HEK293 (cell line): ENCODE data around the gene GSN.

Experiments
- CTCF ChIA-PET: fragments of 350-600 bp; formaldehyde crosslinking; extraction: SDS; loops from one replicate; lab custom pipeline; 2021; ENCODE audit warnings: antibody characterized with exemption; lab: Yijun Ruan, JAX
- POLR2A ChIA-PET: fragments of 300-600 bp; formaldehyde crosslinking; extraction: SDS; loops from one replicate; lab custom pipeline; 2020; ENCODE audit warnings: antibody characterized with exemption, inconsistent platforms; lab: Yijun Ruan, JAX
- H3K27ac ChIP-seq: fragments of 200-500 bp; sonication (Bioruptor generic); 2 replicates; pipeline ENCODE4 v1.5.1; 2014; ENCODE audit warnings: low read depth, low read length, control low read depth, inconsistent platforms; ENCODE audit errors: extremely low read depth
- H3K36me3 ChIP-seq, 2 experiments: fragments of 200-500 bp in 1 of 2; sonication (Bioruptor generic) in 1 of 2; 1 replicate in 1 of 2; 2 replicates in 1 of 2; pipeline ENCODE4 v1.5.1; 2014 to 2017; ENCODE audit warnings: inconsistent platforms in 2 of 2, low read length in 2 of 2; ENCODE audit not compliant: control insufficient read depth in 2 of 2, insufficient read depth in 1 of 2
- H3K4me1 ChIP-seq: fragments of 200-500 bp; sonication (Bioruptor generic); 2 replicates; pipeline ENCODE4 v1.5.1; 2014; ENCODE audit warnings: mild to moderate bottlenecking, low read length, inconsistent platforms; ENCODE audit not compliant: control insufficient read depth, insufficient read depth
- H3K4me3 ChIP-seq: 2 replicates; pipeline ENCODE4 v1.5.1; 2011; ENCODE audit warnings: low read depth, mild to moderate bottlenecking, control low read depth, low read length, moderate library complexity
- H3K9me3 ChIP-seq: fragments of 200-500 bp; sonication (Bioruptor generic); 2 replicates; pipeline ENCODE4 v1.5.1; 2014; ENCODE audit warnings: low read depth, low read length, inconsistent platforms; ENCODE audit not compliant: control insufficient read depth, insufficient read depth
- EGR2 ChIP-seq: fragments of 450-650 bp; formaldehyde crosslinking; IDR thresholded peaks from 2 replicates; pipeline ENCODE4 v1.5.1; 2016; ENCODE audit warnings: low read depth, missing biosample characterization, missing genetic modification characterization
- HOXC10 ChIP-seq: sonication (generic); formaldehyde crosslinking; IDR thresholded peaks from 2 replicates; pipeline ENCODE4 v1.8.1; 2023; ENCODE audit warnings: mild to moderate bottlenecking, missing genetic modification reagents
- IKZF3 ChIP-seq: fragments of 450-650 bp; IDR thresholded peaks from 2 replicates; pipeline ENCODE4 v1.5.0; 2018; ENCODE audit warnings: missing biosample characterization, mild to moderate bottlenecking, missing genetic modification characterization, moderate library complexity
- MZF1 ChIP-seq: fragments of 450-650 bp; formaldehyde crosslinking; IDR thresholded peaks from 2 replicates; pipeline ENCODE4 v1.5.1; 2017; ENCODE audit warnings: missing biosample characterization, missing genetic modification characterization, borderline replicate concordance
- OSR2 ChIP-seq: fragments of 450-650 bp; formaldehyde crosslinking; IDR thresholded peaks from 2 replicates; pipeline ENCODE4 v1.5.1; 2016; ENCODE audit warnings: missing biosample characterization, missing genetic modification characterization
- PRDM1 ChIP-seq: fragments of 450-650 bp; formaldehyde crosslinking; IDR thresholded peaks from 2 replicates; pipeline ENCODE4; 2016; ENCODE audit warnings: missing biosample characterization, missing genetic modification characterization
- SP2 ChIP-seq: fragments of 450-650 bp; formaldehyde crosslinking; IDR thresholded peaks from 2 replicates; pipeline ENCODE4 v1.5.1; 2016; ENCODE audit warnings: missing biosample characterization, missing genetic modification characterization
- TCF7L2 ChIP-seq: IDR thresholded peaks from 2 replicates; pipeline ENCODE4 v1.6.1; 2011; ENCODE audit warnings: low read depth, mild to moderate bottlenecking, inconsistent platforms, low read length, moderate library complexity, borderline replicate concordance
- ZFHX2 ChIP-seq: fragments of 450-650 bp; formaldehyde crosslinking; conservative IDR thresholded peaks from 2 replicates; pipeline ENCODE4 v1.5.1; 2016; ENCODE audit warnings: missing biosample characterization, missing genetic modification characterization
- ZNF10 ChIP-seq: fragments of 450-650 bp; formaldehyde crosslinking; IDR thresholded peaks from 2 replicates; pipeline ENCODE4 v1.5.1; 2017; ENCODE audit warnings: missing biosample characterization, missing genetic modification characterization
- ZNF16 ChIP-seq: fragments of 450-650 bp; formaldehyde crosslinking; IDR thresholded peaks from 2 replicates; pipeline ENCODE4 v1.5.1; 2016; ENCODE audit warnings: low read depth, missing biosample characterization, missing genetic modification characterization
- ZNF169 ChIP-seq: fragments of 450-650 bp; formaldehyde crosslinking; IDR thresholded peaks from 2 replicates; pipeline ENCODE4 v1.5.1; 2016; ENCODE audit warnings: missing biosample characterization, missing genetic modification characterization
- ZNF280C ChIP-seq: fragments of 450-650 bp; formaldehyde crosslinking; IDR thresholded peaks from 2 replicates; pipeline ENCODE4 v1.5.1; 2016; ENCODE audit warnings: missing biosample characterization, missing genetic modification characterization
- ZNF302 ChIP-seq: fragments of 450-650 bp; formaldehyde crosslinking; IDR thresholded peaks from 2 replicates; pipeline ENCODE4 v1.5.1; 2016; ENCODE audit warnings: missing biosample characterization, missing genetic modification characterization, low read depth
- ZNF394 ChIP-seq: fragments of 450-650 bp; formaldehyde crosslinking; IDR thresholded peaks from 2 replicates; pipeline ENCODE4 v1.5.1; 2016; ENCODE audit warnings: missing biosample characterization, missing genetic modification characterization, mild to moderate bottlenecking, moderate library complexity, borderline replicate concordance
- ZNF423 ChIP-seq: fragments of 450-650 bp; formaldehyde crosslinking; IDR thresholded peaks from 2 replicates; pipeline ENCODE4 v1.5.1; 2016; ENCODE audit warnings: missing biosample characterization, missing genetic modification characterization
- ZNF473 ChIP-seq: fragments of 450-650 bp; formaldehyde crosslinking; IDR thresholded peaks from 2 replicates; pipeline ENCODE4 v1.5.1; 2017; ENCODE audit warnings: missing biosample characterization, missing genetic modification characterization
- ZNF510 ChIP-seq: fragments of 450-650 bp; formaldehyde crosslinking; IDR thresholded peaks from 2 replicates; pipeline ENCODE4 v1.5.1; 2018; ENCODE audit warnings: mild to moderate bottlenecking, missing genetic modification characterization, missing biosample characterization; ENCODE audit not compliant: insufficient replicate concordance
- ZNF518A ChIP-seq: fragments of 450-650 bp; formaldehyde crosslinking; conservative IDR thresholded peaks from 2 replicates; pipeline ENCODE4 v1.5.1; 2016; ENCODE audit warnings: low read depth, missing biosample characterization, missing genetic modification characterization
- ZNF558 ChIP-seq: fragments of 450-650 bp; formaldehyde crosslinking; IDR thresholded peaks from 2 replicates; pipeline ENCODE4 v1.5.1; 2016; ENCODE audit warnings: missing biosample characterization, missing genetic modification characterization
- ZNF623 ChIP-seq: fragments of 450-650 bp; formaldehyde crosslinking; IDR thresholded peaks from 2 replicates; pipeline ENCODE4 v1.5.1; 2016; ENCODE audit warnings: missing biosample characterization, missing genetic modification characterization
- ZNF785 ChIP-seq: fragments of 450-650 bp; formaldehyde crosslinking; IDR thresholded peaks from 2 replicates; pipeline ENCODE4 v1.5.1; 2016; ENCODE audit warnings: missing biosample characterization, missing genetic modification characterization
- ZSCAN30 ChIP-seq: fragments of 450-650 bp; IDR thresholded peaks from 2 replicates; pipeline ENCODE4 v1.5.1; 2018; ENCODE audit warnings: missing biosample characterization, mild to moderate bottlenecking, missing genetic modification characterization, moderate library complexity

Gene GSN

GRCh38 chr9:121242219-121242958, 25.6 kb upstream of the GSN start (continued):
- TF ChIP-seq ZNF558 (tag by site-specific recombination) (no peak), ZNF394 (tag by site-specific recombination) (no peak)

GRCh38 chr9:121242959-121243346, 25.0 kb upstream of the GSN start:
- Histone ChIP-seq H3K27ac (no peak overlapping the region), H3K9me3 (no peaks in the 10 kb centered on the region), H3K4me3 (no peak overlapping the region), H3K36me3 (no peaks in the 10 kb centered on the region), H3K4me1 (no peaks in the 10 kb centered on the region)
- TF ChIP-seq IKZF3 (tag by site-specific recombination) = no peak
- TF ChIP-seq PRDM1 (tag by site-specific recombination) = no peak
- TF ChIP-seq HOXC10 (CRISPR knock-in tag) = no peak
- no peak for TF ChIP-seq ZNF16
- no peak for TF ChIP-seq ZNF302 (tag by site-specific recombination)
- TF ChIP-seq SP2 (tag by site-specific recombination) = no peak
- no peak for TF ChIP-seq ZNF280C (tag by site-specific recombination)
- TF ChIP-seq ZNF169 = no peak
- TF ChIP-seq ZNF423 = no peak
- TF ChIP-seq ZNF623 (tag by site-specific recombination) = no peak
- ChIA-PET POLR2A (no interaction called here), CTCF (interaction anchor here (0.7 to 2.2 kb wide), 2 partner anchors 8 to 35 kb away, joined by 4 to 12 read pairs; no protein-coding TSS in a partner anchor)

GRCh38 chr9:121246821-121247561, 21.0 kb upstream of the GSN start:
- TF ChIP-seq ZNF785 (tag by site-specific recombination) = no peak
- TF ChIP-seq ZFHX2 (tag by site-specific recombination) = peak; percentile 95
- no peak for TF ChIP-seq MZF1 (tag by site-specific recombination)
- TF ChIP-seq EGR2 (tag by site-specific recombination) = peak; percentile 94
- TF ChIP-seq, all 188 proteins: peak for 2
- no peaks in the 10 kb centered on the region for H3K4me1 ChIP-seq
- POLR2A ChIA-PET = no interaction called here
- CTCF ChIA-PET = interaction anchor here (0.5 to 1.0 kb wide), 3 partner anchors 22 to 72 kb away, joined by 3 to 4 read pairs (median 4); no protein-coding TSS in a partner anchor
- no peaks in the 10 kb centered on the region for H3K9me3 ChIP-seq
- no peak overlapping the region for H3K27ac ChIP-seq
- H3K4me3 ChIP-seq = no peak overlapping the region
- no peaks in the 10 kb centered on the region for H3K36me3 ChIP-seq

- Histone ChIP-seq H3K36me3 (no peaks in the 10 kb centered on the region), H3K27ac (no peak overlapping the region), H3K9me3 (no peaks in the 10 kb centered on the region), H3K4me3 (no peak overlapping the region), H3K4me1 (no peaks in the 10 kb centered on the region)
- ChIA-PET CTCF (interaction anchor here (0.6 to 1.3 kb wide), 2 partner anchors 36 to 150 kb away, joined by 3 to 6 read pairs; no protein-coding TSS in a partner anchor), POLR2A (interaction anchor here (0.7 kb wide), 1 partner anchor 36 kb away, joined by 6 read pairs; no protein-coding TSS in a partner anchor)
- no peak for TF ChIP-seq ZNF473 (tag by site-specific recombination)
- no peak for TF ChIP-seq TCF7L2
- no peak for TF ChIP-seq ZNF510
- TF ChIP-seq ZSCAN30 (tag by site-specific recombination) = no peak
- no peak for TF ChIP-seq OSR2 (tag by site-specific recombination)
- TF ChIP-seq ZNF518A (tag by site-specific recombination) = no peak
- TF ChIP-seq ZNF10 (tag by site-specific recombination) = no peak
Measured at GRCh38 chr9:121249563-121249962, 18.4 kb upstream of the GSN start.
